SK-N-MC (cell line): Measurements from ENCODE around the gene PPP1R9A.

Source experiments
- EZH2 ChIP-seq: fragments of 200-600 bp; sonication (generic); IDR thresholded peaks from one replicate; pipeline ENCODE4 v1.6.1; 2017; ENCODE audit warnings: antibody characterized with exemption
- POLR2AphosphoS5 ChIP-seq: IDR thresholded peaks from 2 replicates; pipeline ENCODE4 v1.6.1; 2012; ENCODE audit warnings: mild to moderate bottlenecking, low read depth, low read length, borderline replicate concordance

- TF ChIP-seq EZH2 (no peak), POLR2AphosphoS5 (no peak)
These were observed 95.4 kb downstream of the PPP1R9A start for GRCh38 chr7:95002775-95003174.
